Left renal cortex interstitium (tissue), 4 donors: ENCODE data around the gene SPRYD7. TPM values are rescaled to one million over a fixed set of nuclear protein-coding genes. Genes with fewer than 3 reads are reported as not detected.
"Not testable (repeated sequence)": the region's sequence is repeated elsewhere in the genome, so short reads cannot be mapped to it uniquely, and the experiment has no call there.

ENCODE experiments used
- DNase-seq, 4 donors: peaks; one replicate each; pipeline ENCODE4 v3.0.0-alpha.2; 2013; ENCODE audit warnings: low read depth in 4 of 4, low spot score in 2 of 4, missing footprints in 1 of 4
- polyA plus RNA-seq, 4 donors: library from polyadenylated mRNA; unstranded; fragments of 120-200 nt; gene quantifications; one replicate each; pipeline ENCODE4 v1.2.1, GENCODE V29; 2013; ENCODE audit not compliant: insufficient read length in 4 of 4

The SPRYD7 gene, protein sequence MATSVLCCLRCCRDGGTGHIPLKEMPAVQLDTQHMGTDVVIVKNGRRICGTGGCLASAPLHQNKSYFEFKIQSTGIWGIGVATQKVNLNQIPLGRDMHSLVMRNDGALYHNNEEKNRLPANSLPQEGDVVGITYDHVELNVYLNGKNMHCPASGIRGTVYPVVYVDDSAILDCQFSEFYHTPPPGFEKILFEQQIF
- 10 to 100 TPM in 3 of 4 donors, 1 to 10 TPM in 1; 9.4 to 13.7 (median 12.4) TPM for polyA plus RNA-seq

DNA sequence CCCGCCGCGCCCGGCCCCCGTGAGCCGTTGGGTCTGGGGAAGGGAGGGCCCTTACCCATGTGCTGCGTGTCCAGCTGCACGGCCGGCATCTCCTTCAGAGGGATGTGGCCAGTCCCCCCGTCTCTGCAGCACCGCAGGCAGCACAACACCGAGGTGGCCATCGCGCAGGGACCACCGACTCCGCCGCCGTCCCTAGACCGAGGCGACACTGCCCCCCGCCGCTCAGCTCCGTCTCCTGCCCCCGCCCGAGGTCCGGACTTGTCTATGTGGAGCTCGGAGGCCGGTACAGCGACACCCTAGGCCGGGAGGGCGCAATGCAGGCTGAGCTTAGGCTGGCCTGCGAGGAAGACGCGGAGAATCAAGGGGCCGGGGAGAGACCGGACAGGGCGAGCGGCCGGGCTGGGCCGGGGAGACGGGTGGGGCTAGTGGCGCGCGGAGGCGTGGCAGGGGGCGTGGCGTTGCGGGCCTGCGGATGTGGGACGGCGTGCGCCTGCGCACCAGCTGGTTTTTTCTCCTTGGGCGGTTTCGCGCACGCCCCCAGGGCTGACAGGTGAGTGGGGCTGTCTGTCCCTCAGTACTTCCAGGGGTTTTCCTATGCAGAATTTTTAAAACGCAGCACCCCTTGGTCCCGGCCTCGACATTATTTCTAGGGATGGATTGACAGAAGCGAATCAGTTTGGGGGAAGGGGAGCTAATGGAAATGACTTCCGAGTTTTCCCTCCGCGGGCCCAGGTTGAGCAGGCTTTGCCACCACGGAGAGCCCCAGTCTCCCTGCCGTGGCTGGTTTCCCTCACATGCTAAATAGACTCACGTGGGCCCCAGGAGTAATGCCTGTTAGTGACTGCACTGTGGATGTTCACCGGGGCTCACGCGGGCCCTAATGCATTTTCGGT, at the start of gene SPRYD7:
SPRYD7 (minus strand) TSS at position 266 of the 893 bp plus-strand sequence; CDS start at position 161, 105 bp downstream.
- DNase-seq, result peak; percentile 88 to 95 (median 95)

DNA sequence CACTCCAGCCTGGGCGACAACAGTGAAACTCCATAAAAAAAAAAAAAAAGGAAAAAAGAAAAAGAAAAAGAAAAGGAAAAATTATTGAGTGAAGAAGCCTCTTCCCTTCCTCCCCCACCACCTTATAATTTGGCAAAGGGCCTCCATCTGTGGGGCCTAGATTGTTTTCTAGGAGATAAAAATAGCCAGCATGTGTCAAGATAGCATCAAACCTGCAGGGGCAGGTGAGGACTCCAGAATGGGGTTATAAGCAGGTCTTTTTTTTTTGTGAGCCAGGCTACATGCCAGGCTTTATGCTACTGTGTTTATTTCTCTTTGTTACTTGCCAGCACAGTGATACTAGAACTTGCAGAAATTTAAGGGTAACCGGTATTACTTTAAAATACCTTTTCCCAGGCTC, 49.0 kb upstream of the SPRYD7 start:
- no peak for DNase-seq

DNA sequence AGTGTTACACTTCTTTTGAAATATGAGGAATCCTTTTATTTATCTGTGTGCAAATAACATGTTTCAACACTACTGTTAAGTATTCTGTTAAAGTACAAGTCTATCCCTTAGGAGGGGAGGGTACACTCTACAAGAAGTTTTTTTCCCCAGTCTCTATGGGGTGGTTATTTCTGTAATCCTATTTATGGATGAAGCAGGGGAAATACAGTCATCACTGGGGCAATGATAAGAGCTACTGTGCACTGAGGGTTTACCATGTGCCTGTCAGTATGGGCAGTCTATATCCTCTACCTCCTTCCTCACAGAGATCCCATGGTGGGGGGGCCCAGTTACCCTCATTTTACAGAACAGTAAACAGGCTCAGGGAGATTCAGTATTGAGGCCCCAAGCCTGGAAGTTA, 44.1 kb upstream of the SPRYD7 start:
- DNase-seq, result no peak

DNA sequence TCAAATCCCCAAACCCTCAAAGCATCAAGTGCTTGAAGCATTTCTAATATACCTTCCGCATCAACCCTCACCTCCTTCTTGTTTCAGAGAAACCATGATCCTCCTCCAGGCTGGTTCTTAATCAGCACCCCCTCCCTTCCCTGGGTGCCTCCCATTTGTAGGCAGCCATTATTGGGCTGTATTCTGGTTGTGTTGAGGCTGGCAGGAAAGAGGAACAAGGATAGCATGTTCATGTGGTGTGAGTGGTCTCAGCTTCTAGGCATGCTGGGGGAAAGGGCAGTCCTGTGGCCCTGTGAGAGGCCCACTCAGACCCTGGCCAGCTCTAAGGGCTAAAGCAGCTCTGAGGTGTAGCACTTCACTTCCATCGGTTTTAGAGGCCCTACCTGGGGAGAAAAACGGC, 41.9 kb upstream of the SPRYD7 start:
- DNase-seq, result no peak

DNA sequence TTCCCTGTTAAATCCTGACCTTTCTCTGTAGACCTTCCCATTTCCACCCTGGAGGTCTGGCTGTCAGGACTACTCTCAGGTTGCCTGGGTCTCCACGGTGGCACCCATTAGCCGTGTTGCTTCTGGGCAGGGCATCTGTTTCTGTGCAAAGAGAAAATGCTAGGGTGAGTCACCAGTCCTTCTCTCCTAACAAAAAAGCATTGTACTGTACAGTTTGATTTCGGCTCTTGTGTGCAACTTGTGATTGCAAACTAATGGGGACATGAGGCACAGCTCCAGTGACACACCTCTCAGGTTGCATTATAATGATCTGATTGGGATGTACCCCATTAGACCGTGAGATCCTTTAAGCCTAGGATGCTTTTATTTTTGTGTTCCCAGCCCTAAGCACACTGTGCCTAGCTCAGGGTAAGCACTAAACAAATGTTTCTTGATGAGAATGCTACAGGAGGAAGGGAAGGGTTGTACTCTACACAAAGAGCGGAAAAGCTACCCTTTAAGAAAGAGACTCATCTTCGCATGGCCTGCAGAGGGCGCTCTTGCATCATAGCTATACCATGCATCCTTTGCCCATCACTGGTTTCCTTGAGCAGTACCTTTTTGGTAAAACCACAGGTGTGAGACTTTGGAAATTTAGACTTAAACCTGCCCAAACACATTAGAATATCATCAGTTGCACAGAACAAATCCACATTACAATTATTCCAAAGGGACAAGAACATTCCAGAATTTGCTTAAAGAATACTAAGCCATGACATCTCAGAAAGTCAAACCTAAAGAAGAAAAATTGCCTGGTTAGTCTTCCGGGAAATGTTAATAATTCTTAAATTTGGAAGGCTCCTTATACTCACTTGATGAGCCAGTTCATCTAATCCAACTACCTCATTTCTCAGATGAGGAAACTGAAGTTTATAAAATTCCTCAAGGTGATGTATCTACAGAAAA, 40.4 kb upstream of the SPRYD7 start:
- peak; percentile 41 to 57 (median 46) for DNase-seq

DNA sequence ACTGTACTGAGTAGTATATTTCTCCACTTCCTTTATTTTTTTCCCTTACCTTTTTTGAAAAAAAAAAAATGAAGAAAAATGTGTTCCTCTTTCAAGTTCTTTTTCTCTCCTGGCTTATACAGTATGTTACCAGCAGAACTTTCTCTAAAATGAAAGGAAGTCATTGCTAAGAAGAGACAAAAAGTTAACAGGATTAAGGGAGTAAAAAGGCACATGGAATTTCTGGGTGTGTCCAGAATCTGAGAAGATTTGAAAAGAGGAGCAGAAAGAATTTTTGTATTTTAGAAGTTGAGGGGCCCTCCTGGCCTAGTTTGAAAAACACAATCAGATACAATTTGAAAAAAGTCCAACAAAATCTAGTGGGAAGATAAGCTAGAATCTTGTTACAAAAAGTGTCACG, 39.7 kb upstream of the SPRYD7 start:
- no peak for DNase-seq

DNA sequence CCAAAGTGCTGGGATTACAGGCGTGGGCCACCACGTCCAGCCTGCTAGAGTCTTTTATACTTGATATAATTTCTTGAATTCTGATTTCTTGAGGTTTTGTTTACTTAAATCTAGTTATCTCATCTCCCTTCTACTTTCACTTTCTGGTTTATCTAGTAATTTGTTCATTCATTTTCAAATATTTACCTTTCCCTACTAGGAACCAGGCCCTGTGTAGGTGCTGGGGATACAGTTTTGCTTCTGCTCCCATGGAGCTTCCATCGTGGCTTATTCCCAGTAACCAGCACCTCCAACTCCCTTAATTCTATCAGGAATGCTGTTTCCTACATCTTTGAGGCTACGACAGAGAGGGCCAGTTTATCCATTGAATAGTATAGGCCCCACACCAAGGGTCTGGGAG, 36.6 kb upstream of the SPRYD7 start:
- DNase-seq, result no peak

DNA sequence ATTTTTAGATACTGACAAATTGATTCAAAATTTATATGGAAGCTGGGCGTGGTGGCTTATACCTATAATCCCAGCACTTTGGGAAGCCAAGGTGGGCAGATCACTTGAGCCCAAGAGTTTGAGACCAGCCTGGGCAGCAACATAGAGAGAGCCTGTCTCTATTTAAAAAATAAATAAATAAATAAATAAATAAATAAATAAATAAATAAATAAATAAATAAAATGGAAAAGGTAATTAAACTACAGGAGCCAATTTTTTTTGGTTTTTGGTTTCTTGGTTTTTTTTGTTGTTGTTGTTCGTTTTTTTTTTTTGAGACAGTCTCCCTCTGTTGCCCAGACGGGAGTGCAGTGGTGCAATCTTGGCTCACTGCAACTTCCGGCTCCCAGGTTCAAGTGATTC, 31.3 kb upstream of the SPRYD7 start:
- DNase-seq, result no peak

DNA sequence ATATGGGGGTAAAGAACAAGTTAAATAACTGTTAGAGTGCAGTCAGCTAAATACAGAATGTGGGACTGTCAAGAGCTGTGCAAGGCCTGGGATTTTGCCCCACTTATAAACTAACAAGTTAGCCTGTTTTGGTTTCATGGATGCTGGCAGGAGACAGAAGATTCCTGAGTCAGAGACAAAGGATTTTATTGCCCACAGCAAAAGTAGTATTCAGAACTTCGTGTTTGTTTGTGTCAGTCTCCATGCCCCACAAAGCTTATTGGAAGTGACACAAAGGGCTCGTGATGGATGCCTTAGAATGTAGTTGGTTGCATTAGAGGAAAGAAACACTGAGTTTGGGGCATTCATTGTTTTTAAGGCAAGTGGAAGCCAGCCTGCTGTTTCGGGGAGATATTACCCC, 22.2 kb upstream of the SPRYD7 start:
- DNase-seq, result no peak

DNA sequence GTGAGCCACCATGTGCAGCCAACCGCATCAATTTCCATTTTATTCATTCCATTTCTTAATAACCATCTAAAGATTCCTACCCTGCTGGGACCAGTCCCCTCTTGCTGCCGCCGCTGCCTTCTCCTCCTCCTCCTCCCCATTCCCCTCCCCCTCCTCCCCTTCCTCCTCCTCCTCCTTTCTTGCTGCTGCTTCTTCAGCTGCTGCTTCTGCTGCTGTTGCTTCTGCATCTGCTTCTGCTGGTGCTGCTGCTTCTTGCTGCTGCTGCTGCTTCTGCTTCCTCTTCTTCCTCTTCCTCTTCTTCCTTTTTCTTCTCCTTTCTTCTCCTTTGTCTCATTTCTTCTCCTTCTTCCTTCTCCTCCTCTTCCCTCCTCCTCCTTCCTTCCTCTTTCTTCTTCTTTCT, 20.0 kb upstream of the SPRYD7 start:
- DNase-seq, result no peak

DNA sequence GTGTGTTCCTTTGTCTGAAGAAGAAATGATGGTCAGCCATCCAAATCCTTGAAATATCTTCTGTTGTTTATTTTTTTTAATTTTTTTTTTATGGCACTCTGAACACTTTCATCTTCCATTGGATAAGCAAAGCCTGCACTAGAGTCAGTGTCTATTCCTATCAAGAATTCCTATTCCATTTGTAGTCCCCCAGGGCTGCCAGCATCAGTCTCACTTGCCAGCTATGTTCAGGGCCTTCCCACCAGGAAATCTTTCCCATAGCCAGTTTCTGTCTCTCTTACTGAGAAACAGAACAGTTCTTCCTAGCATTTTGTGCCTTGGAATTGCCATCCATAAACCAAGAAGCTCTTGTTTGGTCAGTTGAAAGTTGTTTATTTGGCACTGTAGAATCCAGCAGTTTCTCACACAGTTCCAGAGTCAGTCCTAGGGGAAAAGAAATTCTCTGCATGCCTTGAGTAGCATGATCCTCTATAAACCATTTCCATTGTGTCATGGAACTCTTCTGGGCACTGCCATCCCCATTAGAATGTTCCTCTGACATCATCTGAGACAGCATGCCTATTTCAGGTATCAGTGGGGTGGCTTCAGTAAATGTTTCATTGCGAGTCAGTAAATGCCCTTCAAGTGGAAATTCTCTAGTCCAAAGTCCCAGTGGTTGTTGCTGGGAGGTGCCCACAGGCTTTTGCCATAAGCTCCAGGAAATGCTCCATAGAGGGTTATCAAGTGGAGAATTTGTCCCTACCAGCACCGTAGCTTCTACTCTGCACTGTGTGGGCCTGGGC, 18.7 kb upstream of the SPRYD7 start:
- DNase-seq, result no peak

DNA sequence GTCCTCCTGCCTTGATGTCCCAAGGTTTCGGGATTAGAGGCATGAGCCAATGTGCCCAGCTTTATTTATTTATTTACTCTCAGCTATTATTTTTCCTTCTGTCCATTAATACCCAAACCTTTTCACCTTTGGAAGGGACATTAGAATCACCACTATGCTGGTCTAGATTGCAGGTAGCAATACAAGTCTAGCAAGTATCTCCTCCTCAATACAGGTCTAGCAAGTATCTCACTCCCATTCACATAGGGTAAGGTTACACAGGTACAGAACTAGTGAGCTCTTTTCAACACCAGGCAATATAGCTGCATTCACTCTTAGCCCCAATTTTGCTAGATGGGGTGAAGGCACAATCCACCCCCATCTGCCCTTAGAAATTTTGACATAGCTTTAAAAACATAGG, 17.4 kb upstream of the SPRYD7 start:
- no peak for DNase-seq

DNA sequence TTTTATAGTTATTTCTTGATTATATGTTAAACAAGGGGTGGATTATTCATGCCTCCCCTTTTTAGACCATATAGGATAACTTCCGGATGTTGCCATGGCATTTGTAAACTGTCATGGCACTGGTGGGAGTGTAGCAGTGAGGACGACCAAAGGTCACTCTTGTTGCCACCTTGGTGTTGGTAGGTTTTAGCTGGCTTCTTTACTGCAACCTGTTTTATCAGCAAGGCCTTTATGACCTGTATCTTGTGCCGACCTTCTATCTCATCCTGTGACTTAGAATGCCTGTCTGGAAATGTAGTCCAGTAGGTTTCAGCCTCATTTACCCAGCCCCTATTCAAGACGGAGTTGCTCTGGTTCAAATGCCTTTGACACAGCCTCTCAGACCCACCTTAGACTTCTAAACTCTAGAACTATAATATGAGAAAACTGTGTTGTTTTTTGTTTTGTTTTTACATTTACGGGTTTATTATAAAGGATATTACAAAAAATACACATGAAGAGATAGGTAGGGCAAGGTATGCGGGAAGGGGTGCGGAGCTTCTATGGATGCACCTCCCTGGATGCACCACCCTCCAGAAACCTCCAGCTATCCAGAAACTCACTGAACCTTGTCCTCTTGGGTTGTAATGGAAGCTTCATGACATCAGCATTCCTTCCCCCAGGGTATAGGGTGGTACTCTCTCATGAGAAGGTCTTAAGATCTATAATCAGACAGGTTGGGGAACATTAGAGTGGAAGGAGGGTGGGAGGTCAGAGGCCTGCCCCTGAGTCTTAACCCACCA, 15.8 kb upstream of the SPRYD7 start:
- DNase-seq, result no peak

DNA sequence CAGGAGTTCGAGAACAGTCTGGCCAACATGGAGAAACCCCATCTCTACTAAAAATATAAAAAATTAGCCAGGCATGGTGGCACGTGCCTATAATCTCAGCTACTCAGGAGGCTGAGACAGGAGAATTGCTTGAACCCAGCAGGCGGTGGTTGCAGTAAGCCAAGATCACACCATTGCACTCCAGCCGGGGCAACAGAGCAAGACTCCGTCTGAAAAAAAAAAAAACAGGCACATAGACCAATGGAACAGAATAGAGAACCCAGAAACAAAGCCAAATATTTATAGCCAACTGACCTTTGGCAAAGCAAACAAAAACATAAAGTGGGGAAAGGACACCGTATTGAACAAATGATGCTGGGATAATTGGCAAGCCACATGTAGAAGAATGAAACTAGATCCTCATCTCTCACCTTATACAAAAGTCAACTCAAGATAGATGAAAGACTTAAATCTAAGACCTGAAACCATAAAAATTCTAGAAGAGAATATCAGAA, 12.7 kb upstream of the SPRYD7 start:
- DNase-seq, result not testable (repeated sequence)

DNA sequence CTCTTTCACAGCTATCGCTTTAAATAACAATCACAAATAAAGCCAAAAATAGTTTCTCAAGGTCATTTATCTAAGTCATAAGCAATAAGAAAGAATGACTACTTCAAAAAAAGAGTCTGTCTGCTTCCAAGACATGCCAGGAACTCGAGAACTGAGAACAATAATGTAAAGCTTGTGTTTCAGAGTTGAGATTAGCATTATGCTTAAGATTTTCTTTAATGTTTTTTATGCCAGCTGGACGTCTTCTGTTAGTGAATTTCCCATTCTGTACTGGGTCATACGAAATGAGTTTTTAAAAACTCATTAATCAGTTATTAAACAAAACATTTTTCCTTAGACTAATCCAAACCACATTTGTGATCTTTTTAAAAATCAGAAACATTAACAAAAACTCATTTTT, 3.2 kb upstream of the SPRYD7 start:
- DNase-seq, result no peak

DNA sequence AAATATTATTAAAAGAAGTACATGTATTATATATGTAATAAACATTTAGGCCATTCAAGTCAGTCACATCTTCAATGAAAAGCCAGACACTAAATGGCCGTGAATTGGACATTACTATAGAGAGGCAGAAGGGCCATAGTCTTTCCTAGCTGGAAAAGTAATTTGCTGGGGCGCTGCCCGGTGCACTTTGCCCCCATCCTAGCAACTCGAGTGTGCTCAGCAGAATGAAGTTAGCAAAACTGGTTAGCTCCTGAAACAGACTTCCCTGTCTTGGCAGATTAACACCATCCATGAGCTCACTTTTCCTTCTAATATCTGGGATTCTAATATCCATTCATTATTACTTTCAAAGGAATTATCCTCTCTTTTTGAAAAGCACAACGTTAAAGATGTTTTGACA, 2.8 kb upstream of the SPRYD7 start:
- DNase-seq, result peak in 2 of 4 donors; percentile 4 to 6

DNA sequence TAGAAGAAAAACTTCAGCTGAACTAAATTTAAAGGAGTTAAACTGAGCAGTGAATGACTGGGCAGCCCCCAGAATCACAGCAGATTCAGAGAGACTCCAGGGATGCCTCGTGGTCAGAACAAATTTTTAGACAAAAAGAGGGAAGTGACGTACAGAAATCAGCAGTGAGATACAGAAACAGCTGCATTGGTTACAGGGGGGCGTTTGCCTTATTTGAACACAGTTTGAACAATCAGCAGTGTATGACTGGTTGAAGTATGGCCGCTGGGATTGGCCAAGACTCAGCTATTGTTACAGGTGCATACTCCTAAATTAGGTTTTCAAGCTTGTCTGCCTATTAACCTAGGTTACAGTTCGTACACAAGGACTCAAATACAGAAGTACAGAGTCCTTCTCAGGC, 2.2 kb upstream of the SPRYD7 start:
- no peak for DNase-seq

DNA sequence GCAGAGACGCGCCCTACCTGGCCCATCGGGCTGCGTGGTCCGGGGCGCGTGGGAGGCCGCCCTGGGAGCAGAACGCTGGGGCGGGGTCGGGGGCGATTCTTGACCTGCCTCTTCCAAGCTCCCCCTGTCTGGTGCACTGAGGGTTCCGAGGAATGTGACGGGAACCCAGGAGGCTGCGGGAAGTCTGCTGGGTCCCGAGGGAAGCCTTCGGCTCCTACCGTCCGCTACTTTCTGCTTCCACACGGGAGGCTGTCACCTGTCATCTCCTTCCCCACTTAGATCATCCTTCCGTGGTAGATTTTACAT, 781 bp upstream of the SPRYD7 start:
- peak in 1 of 4 donors; percentile 3 for DNase-seq
